ELR (cell line): ENCODE measurements around the gene TLX1.

Experiments
- DNase-seq: peaks from one replicate; pipeline ENCODE4 v3.0.0-alpha.2; 2015; ENCODE audit warnings: low read depth

TLX1 gene

DNA sequence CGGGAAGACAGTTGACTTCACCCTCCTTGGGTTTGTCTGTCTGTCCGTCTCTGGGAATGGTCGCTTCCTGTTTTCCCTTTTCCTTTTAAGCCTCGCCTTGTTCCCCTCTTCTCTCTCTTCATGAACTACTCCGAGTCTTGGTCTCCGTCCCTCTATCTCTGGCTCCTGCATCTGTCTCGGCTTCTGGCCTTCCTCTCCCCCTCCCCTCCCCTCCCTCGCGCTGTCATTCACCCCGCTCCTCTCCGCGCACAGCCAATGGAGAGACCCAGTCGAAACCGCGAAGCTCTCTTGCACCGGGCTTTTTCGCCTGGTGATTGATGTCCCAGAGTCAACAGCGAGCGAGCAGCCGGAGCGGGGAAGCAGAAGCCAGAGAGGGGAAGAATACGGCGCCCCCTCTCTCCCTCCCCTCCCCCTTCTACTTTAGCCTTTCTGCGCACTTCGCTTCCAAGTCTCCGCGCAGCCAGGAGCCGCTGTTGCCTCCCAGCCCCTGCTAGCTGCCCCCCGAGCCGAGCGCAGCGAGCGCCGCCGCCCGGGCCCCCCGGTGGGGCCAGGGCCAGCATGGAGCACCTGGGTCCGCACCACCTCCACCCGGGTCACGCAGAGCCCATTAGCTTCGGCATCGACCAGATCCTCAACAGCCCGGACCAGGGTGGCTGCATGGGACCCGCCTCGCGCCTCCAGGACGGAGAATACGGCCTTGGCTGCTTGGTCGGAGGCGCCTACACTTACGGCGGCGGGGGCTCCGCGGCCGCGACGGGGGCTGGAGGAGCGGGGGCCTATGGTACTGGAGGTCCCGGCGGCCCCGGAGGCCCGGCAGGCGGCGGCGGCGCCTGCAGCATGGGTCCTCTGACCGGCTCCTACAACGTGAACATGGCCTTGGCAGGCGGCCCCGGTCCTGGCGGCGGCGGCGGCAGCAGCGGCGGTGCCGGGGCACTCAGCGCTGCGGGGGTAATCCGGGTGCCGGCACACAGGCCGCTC lies at the start of gene TLX1:
Gene TLX1 (plus strand): TSS at position 317 of the 978 bp plus-strand sequence. CDS start 242 bp downstream, at position 559.
- no peak for DNase-seq

DNA sequence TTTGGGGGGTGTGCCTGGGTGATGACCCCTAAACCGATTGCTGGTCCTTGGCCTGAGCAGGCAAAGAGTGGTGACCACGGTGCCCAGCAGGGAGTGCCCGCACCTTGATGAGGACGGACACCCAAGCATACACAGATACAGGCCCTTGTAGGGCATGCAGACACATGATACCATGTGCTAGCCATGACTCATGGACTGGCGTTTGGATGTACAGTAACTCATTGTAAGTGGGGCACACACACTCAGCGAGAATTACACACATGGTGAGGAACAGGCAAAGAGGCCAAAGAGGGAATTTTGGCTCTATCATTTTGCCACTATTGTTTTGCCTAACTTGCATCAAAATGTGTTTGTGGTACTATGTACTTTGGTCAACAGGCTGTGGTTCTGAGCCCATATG lies 45.3 kb upstream of the TLX1 start:
- DNase-seq = peak; percentile 38

GRCh38 chr10:101087376-101087775 lies 43.7 kb upstream of the TLX1 start:
- no peak for DNase-seq

- DNase-seq = no peak
Observed at GRCh38 chr10:101087965-101088364, 43.1 kb upstream of the TLX1 start.

- no peak for DNase-seq
Observed at GRCh38 chr10:101089520-101090299, 41.4 kb upstream of the TLX1 start.

- no peak for DNase-seq
Observed at GRCh38 chr10:101090597-101090996, 40.5 kb upstream of the TLX1 start.

GRCh38 chr10:101091546-101092290 lies 39.4 kb upstream of the TLX1 start:
- peak; percentile 56 for DNase-seq

GRCh38 chr10:101092881-101093354 lies 38.2 kb upstream of the TLX1 start:
- no peak for DNase-seq

- DNase-seq = no peak
Observed at GRCh38 chr10:101094121-101094879, 36.8 kb upstream of the TLX1 start.

- DNase-seq = no peak
Observed at GRCh38 chr10:101095004-101095403, 36.1 kb upstream of the TLX1 start.

GRCh38 chr10:101095550-101096213 lies 35.4 kb upstream of the TLX1 start:
- peak; percentile 76 for DNase-seq

GRCh38 chr10:101096378-101096777 lies 34.7 kb upstream of the TLX1 start:
- no peak for DNase-seq

DNA sequence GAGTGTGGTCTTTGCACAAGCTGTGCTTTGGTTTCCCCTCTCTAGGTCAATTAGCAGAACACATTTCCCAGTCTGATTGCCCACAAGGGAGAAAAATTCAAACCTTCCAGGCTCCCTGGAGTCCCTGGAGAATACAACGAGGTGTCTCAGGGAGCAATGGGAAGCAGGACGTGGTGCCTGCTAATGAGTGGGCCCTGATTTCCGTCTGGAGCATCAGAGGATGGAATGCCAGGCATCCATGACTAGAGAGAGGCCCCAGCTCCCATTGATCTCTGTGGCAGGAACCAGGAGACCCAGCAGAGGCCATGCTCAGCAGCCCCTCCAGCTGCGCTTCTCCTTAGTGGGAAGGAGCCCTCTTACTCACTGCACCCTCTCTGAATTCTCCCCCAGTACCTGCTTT lies 33.2 kb upstream of the TLX1 start:
- DNase-seq = no peak

- DNase-seq = no peak
Observed at GRCh38 chr10:101099901-101100300, 31.2 kb upstream of the TLX1 start.

GRCh38 chr10:101101372-101101881 lies 29.7 kb upstream of the TLX1 start:
- no peak for DNase-seq

GRCh38 chr10:101103430-101103829 lies 27.7 kb upstream of the TLX1 start:
- DNase-seq = no peak

- DNase-seq = no peak
Observed at GRCh38 chr10:101106351-101106750, 24.7 kb upstream of the TLX1 start.

GRCh38 chr10:101107771-101108170 lies 23.3 kb upstream of the TLX1 start:
- no peak for DNase-seq

GRCh38 chr10:101110856-101111523 lies 20.1 kb upstream of the TLX1 start:
- no peak for DNase-seq

- no peak for DNase-seq
Observed at GRCh38 chr10:101111547-101111946, 19.6 kb upstream of the TLX1 start.
